ENCODE data around the gene PYY.
A peak's percentile ranks its signal among the peaks of the same experiment; 100 is the strongest.

The PYY gene

GRCh38 chr17:43915559-43915958, 38.2 kb downstream of the PYY start:
- DNase-seq (ENCODE audit: low read depth in 2 of 2), result no peak

DNA sequence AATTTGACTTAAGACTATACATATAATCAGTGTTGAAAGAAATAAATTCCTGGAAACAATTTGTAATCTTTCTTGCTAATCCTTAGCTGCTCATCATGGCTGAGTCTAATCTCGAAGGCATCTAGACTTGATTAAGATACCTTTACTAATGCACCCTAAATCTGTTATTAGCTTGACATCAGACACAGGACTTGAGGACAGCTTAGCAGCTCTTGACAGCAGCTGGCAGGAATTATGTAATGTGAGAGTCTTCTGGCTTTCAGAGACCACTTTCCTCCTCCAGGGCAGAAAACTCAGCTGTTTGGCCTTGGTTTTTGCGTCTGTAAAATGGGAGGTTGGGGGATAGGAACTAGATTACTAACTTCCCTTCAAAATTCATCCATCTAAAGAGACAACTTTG, 39.3 kb downstream of the PYY start:
- DNase-seq (ENCODE audit: low read depth in 2 of 2), result no peak

- no peak for DNase-seq (ENCODE audit: low read depth in 2 of 2)
These were observed 40.2 kb downstream of the PYY start for GRCh38 chr17:43913584-43913983.

DNA sequence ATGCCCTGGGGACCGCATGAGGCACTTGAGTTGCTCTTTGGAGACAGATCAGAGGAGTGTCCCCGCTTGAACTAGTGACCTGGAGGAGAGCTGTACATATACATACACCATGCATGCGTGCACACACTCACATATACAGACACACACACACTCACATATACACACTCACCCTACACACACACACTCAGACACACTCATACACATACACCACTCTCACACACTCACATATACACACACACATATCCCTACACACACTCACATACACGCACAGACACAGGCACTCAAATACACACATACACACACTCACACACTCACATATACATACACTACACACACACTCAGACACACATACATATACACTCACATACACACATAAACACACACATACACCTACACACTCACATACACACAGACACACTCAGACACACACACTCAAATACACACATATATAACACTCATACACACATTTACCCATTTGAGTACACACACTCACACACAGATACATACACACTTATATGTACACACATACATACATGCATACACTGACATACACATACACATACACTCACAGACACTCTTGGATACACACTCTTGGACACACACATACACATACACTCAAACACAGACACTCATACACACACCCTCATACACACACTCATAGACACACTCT, 41.0 kb downstream of the PYY start:
- DNase-seq (ENCODE audit: low read depth in 2 of 2), result no peak

GRCh38 chr17:43911904-43912303, 41.8 kb downstream of the PYY start:
- DNase-seq (ENCODE audit: low read depth in 2 of 2), result no peak

GRCh38 chr17:43909537-43910231, 44.1 kb downstream of the PYY start:
- no peak for DNase-seq (ENCODE audit: low read depth in 2 of 2)

GRCh38 chr17:43907998-43908721, 45.6 kb downstream of the PYY start:
- no peak for DNase-seq (ENCODE audit: low read depth in 2 of 2)

DNA sequence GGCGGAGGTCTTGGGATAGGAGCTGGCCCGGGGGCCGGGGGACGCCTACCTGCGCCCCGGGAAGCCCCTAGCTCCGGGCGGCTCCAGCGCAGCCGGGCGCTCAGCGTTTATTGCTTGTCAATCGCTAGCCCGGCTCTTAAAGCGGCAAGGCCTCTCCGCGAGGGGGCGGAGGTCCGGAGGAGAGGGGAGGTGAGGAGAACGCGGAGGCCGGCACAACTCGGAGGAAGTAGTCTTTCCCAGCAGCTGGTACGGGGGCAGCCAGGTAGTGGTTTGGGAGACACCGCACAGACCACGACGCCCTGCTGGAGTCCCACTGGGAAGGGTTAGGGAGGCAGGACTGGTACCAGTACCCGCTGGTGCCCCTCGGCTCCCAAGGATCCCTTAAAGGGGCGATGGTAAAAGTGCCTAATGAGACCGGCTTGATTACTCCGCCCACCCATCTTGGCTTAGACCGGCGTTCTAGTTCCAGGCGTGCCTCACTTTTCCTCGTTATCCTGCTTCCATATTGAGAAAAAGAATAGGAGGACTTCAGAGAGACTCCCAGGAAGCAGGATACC, 46.2 kb downstream of the PYY start, which contains the start of gene MPP2:
Gene MPP2 (minus strand): TSS at position 112 of the 557 bp plus-strand sequence. CDS start 3,076 bp downstream, outside the sequence.
- DNase-seq (ENCODE audit: low read depth in 2 of 2), result peak in 1 of 2 donors; percentile 41

- no peak for DNase-seq (ENCODE audit: low read depth in 2 of 2)
These were observed 46.8 kb downstream of the PYY start for GRCh38 chr17:43906951-43907424.

- no peak for DNase-seq (ENCODE audit: low read depth in 2 of 2)
These were observed 47.5 kb downstream of the PYY start for GRCh38 chr17:43905985-43906852.

- DNase-seq (ENCODE audit: low read depth in 2 of 2), result no peak
These were observed 48.2 kb downstream of the PYY start for GRCh38 chr17:43905400-43905984.

Measured in stimulated activated CD8-positive, alpha-beta memory T cell treated with anti-CD3 and anti-CD28 coated beads, Interleukin-7, amount 100 ng/mL, for 1 hour (primary cell).